ENCODE results near the gene TEX36.

DNA sequence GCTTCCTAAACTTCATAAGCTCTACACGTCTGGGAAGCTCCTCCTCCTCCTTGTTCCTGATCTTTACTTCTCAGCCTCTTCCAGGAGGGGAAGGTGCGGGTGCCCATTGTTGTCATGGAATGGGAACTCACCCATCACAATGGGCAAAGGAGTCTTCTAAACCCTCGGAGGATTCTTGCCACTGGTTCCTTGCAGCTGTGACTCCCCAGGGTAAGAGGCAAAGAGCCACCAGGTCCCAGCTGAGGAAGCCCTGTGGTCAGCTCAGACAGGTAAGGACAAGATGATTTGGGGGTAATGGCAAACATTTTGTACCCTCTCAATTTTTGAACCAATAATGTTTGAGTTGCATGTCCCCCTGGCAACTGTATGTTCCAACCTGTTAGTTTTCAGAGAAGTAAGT lies at the start of gene TEX36:
- TF ChIP-seq, protein P1, sequence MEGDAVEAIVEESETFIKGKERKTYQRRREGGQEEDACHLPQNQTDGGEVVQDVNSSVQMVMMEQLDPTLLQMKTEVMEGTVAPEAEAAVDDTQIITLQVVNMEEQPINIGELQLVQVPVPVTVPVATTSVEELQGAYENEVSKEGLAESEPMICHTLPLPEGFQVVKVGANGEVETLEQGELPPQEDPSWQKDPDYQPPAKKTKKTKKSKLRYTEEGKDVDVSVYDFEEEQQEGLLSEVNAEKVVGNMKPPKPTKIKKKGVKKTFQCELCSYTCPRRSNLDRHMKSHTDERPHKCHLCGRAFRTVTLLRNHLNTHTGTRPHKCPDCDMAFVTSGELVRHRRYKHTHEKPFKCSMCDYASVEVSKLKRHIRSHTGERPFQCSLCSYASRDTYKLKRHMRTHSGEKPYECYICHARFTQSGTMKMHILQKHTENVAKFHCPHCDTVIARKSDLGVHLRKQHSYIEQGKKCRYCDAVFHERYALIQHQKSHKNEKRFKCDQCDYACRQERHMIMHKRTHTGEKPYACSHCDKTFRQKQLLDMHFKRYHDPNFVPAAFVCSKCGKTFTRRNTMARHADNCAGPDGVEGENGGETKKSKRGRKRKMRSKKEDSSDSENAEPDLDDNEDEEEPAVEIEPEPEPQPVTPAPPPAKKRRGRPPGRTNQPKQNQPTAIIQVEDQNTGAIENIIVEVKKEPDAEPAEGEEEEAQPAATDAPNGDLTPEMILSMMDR (IDR thresholded peaks at IDR 0.05): no peak
- no peak for TF ChIP-seq EP300 (IDR thresholded peaks at IDR 0.05)
- no peak for TF ChIP-seq POLR2A (IDR thresholded peaks at IDR 0.05; ENCODE audit: low read depth)
- TF ChIP-seq POLR2AphosphoS5 (IDR thresholded peaks at IDR 0.05): no peak

Measured in esophagus muscularis mucosa (tissue), 4 donors.